ENCODE measurements around the gene IDH3A. TPM values are rescaled to one million over a fixed set of nuclear protein-coding genes. Genes with fewer than 3 reads are reported as not detected.

The IDH3A gene
- total RNA-seq, 1 experiment from 2014 or later, result 40.2 TPM

DNA sequence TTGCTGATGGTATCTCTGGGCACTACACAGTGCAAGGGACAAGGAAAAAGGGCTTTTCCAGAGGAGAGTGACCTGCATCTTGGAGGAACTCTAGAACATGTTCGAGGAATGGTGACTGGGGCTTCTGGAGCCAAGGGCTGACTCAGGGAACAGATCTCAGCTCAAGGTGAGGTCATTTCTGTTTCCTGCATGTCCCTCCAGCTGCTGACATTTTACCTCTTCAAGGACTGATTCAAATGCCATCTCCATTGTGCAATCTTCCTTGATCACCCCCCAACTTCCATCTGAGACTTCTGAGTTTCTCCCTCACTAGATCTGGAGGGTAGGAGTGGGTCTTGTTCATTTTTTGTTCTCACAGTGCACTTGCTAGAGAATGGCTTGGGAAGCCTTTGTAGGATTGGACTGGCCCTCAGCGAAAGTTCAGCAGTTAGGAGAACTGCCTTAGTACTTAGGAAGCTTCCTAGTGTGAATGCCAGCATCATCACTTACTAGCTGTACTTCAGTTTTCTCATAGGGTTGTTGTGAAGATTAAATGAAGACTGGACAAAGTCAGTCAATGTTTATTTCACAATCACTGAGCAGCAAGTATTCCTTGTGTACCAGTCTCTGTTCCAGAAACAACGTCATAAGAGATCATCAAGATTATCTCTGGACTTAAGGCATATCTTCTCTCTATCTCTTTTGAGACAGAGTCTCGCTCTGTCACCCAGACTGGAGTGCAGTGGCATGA, 2.6 kb upstream of the IDH3A start:
- Histone ChIP-seq H4K91ac (ENCODE audit: insufficient read length, low read depth, low read length) (no peak overlapping the region), H3K23me2 (ENCODE audit: insufficient read length, low read depth, low read length, poor library complexity, severe bottlenecking) (peaks cover 3% of the 10 kb centered on the region), H2BK12ac (ENCODE audit: insufficient read length, low read depth, low read length) (no peak overlapping the region), H4K5ac (ENCODE audit: insufficient read length, low read depth, low read length) (no peak overlapping the region), H3K27me3 (ENCODE audit: insufficient read depth, low read length) (no peaks in the 10 kb centered on the region; the same call in 1 of the 2 replicates), H4K20me1 (ENCODE audit: control insufficient read depth, insufficient read depth, insufficient read length) (no peaks in the 10 kb centered on the region), H2AK5ac (ENCODE audit: insufficient read length, low read length) (no peak overlapping the region), H3K79me2 (ENCODE audit: insufficient read depth, low read length) (no peaks in the 10 kb centered on the region), H3K18ac (ENCODE audit: insufficient read length, low read depth, low read length) (no peak overlapping the region), H2BK15ac (ENCODE audit: low read depth, low read length) (no peak overlapping the region), H3K56ac (ENCODE audit: insufficient read length, low read depth, low read length) (no peak overlapping the region), H3K14ac (ENCODE audit: insufficient read depth, low read length) (no peak overlapping the region), H3K4me1 (ENCODE audit: insufficient read depth, low read length) (no peaks in the 10 kb centered on the region), H2BK5ac (ENCODE audit: insufficient read length, low read length) (no peak overlapping the region), H3K23ac (ENCODE audit: insufficient read length, low read depth, low read length) (no peak overlapping the region), H2BK20ac (ENCODE audit: low read depth, low read length, poor library complexity, severe bottlenecking) (no peak overlapping the region), H3K27ac (ENCODE audit: insufficient read length, low read depth, low read length) (no peak overlapping the region), H4K8ac (replicated peaks; ENCODE audit: insufficient read length, low read depth, low read length) (no peak overlapping the region), H3K4me2 (ENCODE audit: insufficient read depth, insufficient read length, low read length) (no peak overlapping the region), H3K9me3 (ENCODE audit: control insufficient read depth, low read depth, low read length) (no peaks in the 10 kb centered on the region), H2AFZ (ENCODE audit: low read length) (no peak overlapping the region), H3K79me1 (ENCODE audit: insufficient read depth, low read depth, low read length, poor library complexity, severe bottlenecking) (no peaks in the 10 kb centered on the region), H3K9ac (ENCODE audit: extremely low read depth, insufficient read length, low read length) (no peak overlapping the region), H2BK120ac (ENCODE audit: low read depth, low read length, poor library complexity, severe bottlenecking) (no peak overlapping the region), H3K4ac (ENCODE audit: low read depth, low read length) (no peak overlapping the region), H3T11ph (ENCODE audit: low read length) (no peak overlapping the region)
- Mint-ChIP-seq H3K9me3 (no peaks in the 10 kb centered on the region; a peak in 1 of 5 replicates), H3K36me3 (ENCODE audit: insufficient read depth in 1 of 3, low read depth in 3 of 3) (peaks cover 0 to 5% (median 1%) of the 10 kb centered on the region in 3 experiments; a peak in 2 of 7 replicates), H3K27me3 (ENCODE audit: low read depth) (peaks cover 2% of the 10 kb centered on the region; the same call in 1 of the 2 replicates), H3K4me1 (peaks cover 11 to 22% of the 10 kb centered on the region in 2 experiments), H3K4me3 (no peak overlapping the region), H3K27ac (no peak overlapping the region; a peak in 1 of 7 replicates)
- no peak for DNase-seq
- no CpG with 5 or more reads among the region's 4 CpGs for WGBS (ENCODE audit: extremely low coverage, insufficient read length, low lambda C conversion rate)
- TF ChIP-seq, protein P1, sequence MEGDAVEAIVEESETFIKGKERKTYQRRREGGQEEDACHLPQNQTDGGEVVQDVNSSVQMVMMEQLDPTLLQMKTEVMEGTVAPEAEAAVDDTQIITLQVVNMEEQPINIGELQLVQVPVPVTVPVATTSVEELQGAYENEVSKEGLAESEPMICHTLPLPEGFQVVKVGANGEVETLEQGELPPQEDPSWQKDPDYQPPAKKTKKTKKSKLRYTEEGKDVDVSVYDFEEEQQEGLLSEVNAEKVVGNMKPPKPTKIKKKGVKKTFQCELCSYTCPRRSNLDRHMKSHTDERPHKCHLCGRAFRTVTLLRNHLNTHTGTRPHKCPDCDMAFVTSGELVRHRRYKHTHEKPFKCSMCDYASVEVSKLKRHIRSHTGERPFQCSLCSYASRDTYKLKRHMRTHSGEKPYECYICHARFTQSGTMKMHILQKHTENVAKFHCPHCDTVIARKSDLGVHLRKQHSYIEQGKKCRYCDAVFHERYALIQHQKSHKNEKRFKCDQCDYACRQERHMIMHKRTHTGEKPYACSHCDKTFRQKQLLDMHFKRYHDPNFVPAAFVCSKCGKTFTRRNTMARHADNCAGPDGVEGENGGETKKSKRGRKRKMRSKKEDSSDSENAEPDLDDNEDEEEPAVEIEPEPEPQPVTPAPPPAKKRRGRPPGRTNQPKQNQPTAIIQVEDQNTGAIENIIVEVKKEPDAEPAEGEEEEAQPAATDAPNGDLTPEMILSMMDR (conservative IDR thresholded peaks at IDR 0.05), result no peak
